Muscle of back (tissue), 11 donors: Measurements from ENCODE around the gene AK5. TPM values are rescaled to one million over a fixed set of nuclear protein-coding genes. Genes with fewer than 3 reads are reported as not detected.

Experiments used
- DNase-seq, 3 donors: peaks; one replicate each; pipeline versions ENCODE4 v3.0.0 to v3.0.0-alpha.2; 2013
- polyA plus RNA-seq, 10 donors: library from polyadenylated mRNA; unstranded; fragments of 120-200 nt; gene quantifications; one replicate each; pipeline ENCODE4 v1.2.1, GENCODE V29; 2013; ENCODE audit not compliant: insufficient read length in 10 of 10

The AK5 gene
- polyA plus RNA-seq, 10 donors = 5.4 to 10.9 (median 8.9) TPM

DNA sequence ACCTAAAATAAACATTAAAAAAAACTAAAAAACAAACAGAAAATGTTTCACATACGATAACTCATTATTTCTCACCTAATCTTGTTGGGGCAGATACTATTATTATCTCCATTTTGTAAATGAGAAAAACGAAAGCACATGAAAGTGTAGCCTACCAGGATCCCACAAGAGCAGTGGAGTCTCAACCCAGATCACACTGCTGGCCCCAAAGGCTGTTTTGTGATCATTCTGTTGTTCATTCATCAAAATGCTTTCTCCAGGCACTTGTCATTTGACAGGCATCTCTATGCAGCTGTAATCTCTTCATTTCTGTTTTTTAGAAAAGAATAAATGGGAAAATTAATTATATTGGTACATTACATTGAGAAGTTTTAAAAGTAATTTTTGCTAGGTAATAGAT is 67.5 kb downstream of the AK5 start:
- DNase-seq = no peak

DNA sequence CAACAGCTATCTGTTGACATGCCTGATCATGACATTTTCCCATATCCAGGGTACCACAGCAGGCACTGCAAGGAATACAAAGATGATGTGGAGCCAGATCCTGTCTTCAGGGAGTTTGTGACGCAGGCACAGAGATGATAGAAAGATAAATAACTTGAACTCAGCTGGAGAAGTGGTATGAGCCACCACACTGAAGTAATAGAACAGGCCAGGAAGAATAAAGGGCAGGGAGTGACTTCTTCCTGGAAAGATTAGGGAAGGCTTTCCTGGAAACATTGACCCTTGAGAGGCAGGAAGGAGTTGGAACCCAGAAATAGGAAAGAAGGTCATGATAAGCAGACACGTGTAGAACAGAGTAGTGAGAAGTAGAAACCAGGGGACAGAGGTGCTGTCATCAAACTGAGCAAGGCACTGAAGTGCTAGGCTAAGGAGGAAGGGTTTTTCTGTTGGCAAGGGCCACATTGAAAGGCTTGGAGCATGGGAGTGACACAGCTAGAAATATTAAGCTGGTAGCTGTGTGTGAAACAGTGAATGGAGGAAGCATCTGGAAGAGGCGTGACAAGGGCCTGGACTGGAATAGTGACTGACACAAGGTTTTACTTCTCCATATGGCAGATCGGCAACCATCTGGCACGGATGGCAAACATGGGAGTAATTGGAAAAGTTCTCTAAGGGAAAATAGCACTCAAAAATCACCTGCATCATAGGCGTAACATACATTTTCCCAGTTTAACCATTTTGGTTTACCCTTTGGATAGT is 68.4 kb downstream of the AK5 start:
- no peak for DNase-seq

DNA sequence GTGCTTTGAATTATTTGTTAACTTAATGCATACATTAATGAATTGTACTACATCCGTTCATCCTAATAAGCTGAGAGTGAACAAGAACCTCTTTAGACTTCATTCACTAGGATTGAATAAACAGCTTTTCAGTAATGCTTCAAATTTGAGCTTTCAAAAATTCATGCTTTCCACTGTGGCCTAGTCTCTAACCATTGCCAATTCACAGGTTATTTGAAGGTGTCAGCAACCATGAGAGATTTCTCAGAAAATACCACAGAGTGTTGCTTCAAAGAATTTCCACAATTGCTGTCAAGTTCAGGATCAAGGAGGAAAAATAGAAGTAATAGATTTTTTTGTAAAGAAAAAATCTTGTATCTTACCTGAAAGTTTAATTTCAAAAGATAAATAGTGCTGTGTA is 72.7 kb downstream of the AK5 start:
- no peak for DNase-seq

- DNase-seq = no peak
Observed at GRCh38 chr1:77355010-77355409, 73.2 kb downstream of the AK5 start.

DNA sequence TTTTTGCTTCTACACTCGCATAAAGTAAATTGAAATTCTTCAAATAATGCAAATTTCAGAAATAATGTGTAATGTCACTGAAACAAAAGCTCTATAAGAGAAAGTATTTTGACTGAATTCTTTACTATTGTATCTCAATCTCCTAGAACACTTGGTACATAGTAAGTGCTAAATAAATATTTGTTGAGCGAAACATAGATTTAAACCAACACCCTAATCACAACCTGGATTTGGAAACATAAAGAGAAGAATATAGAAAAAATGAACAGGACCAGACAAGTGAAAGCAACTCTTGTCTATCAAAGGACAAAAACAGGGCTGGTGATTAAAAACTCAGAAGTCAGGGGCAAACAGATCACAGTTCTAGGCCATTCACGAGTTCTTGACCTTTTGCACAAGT is 74.3 kb downstream of the AK5 start:
- no peak for DNase-seq

GRCh38 chr1:77360256-77360655 is 78.4 kb downstream of the AK5 start:
- DNase-seq = no peak

GRCh38 chr1:77361621-77362020 is 79.8 kb downstream of the AK5 start:
- no peak for DNase-seq

DNA sequence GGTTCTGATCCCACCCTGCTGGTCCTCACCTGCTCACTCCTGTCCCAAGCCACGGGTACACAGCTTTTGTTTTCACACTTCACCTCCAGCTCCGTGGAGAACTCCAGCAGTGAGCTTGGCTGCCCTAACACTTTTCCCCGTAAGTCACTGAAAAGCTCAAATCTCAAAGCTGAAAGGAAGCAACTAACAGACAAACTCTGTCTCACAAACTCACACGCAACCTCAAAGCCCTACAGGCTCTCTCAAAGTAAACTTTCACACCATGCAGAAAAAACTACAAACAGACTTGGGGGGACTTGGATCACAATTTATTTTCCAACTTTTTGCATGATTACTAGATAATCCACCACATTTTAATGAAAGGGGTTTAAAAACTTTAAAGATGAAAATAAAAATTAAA is 88.3 kb downstream of the AK5 start:
- no peak for DNase-seq

DNA sequence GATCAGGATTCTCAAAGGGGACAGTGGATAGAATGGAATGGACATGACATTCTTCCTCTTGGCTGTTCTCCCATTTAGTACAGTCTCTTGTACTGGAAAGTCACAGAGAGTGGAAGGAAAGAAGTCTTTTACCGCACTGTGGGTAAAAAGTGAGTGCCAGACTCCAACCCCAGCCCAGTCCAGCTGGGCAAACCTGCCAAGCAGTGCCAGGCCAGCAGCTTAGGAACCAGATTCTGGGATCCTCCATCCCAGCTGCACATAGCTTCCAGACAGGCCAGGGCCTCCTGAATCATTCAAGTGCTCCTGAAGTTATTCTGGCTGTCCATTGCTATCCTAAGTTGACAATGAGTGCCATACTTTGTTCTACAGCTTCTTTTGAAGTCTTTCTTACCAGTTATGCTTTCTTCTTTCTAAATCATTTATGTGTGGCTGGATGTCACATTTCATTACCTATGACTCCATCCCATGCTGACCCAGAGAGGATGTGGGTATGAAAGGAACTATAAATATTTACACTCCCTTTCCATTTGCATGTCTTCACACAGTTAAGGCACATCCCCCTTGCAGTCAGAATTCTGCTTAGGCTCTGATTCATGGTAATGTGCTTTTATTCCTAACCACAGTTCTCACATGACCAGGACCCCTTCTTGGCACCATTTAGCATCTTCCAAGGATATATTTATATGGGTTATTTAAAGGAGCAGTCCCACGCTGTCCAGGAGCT is 88.9 kb downstream of the AK5 start:
- DNase-seq = peak in 1 of 3 donors; percentile 92

DNA sequence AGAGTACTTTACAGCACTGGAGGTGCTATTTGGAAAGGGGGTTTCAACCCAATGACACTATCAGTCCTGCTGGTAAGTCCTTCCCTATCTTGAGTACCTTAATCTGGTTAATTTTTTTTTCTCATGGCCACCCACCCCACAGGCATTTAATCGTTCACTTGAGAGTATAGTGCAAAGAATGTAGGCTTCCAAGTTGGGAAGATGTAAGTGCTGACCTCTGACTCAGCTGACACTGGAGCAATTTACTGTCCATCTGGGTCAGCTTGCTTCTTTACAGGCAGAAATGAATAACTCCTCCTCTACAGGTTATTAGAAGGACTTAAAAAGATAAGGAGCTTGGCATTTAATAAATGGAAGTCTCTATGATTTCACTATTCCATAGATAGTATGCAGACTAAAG is 89.6 kb downstream of the AK5 start:
- DNase-seq = no peak

GRCh38 chr1:77373702-77374101 is 91.9 kb downstream of the AK5 start:
- no peak for DNase-seq

DNA sequence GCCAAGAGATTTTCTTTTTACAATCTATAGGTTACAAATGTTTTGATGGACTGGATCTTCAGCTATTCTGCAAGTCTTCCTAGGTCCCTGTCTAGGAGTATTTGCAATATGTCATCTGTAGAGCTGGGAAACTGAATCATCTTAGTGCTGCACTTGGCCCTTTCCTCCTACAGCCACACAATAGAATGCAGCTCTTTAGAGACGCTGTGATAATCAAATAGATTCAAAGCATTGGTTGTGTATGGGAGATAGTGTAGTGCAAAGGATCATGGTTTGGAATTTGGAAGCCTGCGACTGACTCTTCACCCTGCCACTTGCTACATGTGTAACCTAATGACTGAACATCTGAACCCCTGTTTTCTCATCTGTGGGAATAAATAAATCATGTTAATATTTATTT is 93.7 kb downstream of the AK5 start:
- DNase-seq = no peak

DNA sequence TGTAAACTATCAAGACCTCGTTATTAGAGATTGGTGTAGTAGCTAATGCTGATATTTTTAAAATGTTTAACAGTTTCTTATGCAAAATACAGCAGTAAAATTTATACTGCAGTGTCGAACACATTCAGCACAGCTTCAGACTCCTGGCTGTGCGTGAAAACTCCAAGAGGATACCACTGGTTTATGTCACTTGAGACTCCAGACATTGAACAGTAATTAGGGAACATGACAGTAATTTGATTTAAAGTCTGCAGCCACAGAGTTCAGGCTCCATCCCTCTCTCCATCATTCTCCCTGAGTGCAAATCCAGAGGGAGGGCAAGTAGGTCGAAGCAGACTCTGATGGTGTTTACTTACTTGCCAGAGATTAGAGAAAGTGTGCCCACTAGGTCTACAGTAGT is 94.2 kb downstream of the AK5 start:
- DNase-seq = no peak

DNA sequence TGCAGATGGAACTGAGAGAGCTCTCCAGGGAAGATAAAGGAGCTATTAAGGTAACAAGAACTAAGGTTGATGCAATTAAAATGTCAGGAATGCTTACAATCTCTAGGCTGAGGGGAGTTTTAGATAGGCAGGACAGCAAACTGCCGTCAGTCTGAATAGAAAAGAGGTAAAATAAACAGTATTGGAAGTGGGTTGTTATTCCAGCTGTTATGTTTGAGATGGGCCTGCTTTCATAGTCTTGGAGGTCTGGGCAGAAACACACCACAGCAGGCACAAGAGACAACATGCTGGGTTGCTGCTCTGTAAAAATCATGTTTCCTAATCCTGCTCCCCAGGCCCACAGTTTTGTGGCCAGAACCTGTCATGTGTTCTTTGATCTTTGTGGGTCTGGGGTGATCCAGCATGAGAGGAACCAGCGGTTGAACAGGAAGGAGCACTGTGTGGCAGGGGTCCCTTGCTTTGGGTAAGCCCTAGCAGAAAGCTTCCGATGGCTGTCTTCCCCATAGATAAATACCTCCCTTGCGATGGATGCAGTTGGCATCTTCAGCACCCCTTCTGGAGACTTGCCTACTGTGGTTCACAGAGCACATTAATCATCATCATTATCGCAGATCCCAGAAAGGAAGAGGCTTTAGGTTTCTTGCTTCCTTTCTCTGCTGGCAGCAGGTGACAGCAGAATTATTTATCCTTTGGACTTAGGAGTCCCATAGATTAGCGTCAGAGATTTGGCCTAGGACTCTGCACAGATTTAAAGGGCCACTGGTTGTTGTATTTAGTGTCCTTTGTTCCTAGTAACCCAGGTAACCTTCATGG is 97.1 kb downstream of the AK5 start:
- DNase-seq = no peak

- DNase-seq = no peak
Observed at GRCh38 chr1:77382366-77382765, 100.5 kb downstream of the AK5 start.

- no peak for DNase-seq
Observed at GRCh38 chr1:77383236-77383635, 101.4 kb downstream of the AK5 start.

DNA sequence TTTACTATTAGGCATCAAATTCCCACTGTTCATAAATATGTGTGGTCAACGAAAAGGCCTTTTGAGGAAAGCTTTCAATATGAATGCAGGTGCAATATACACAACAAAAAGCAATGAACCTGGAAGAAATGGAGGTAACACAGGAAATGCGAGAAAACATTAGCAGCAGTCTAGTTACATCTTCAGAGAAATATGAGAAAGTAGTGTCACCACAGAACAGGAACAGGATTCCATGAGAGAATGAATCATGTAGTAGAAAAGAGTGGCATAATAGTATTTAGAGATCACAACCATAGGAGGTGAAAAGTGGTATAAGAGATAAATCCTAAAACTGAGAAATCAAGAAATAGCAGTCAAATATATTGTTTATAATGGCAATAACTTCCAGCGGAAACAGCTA is 103.7 kb downstream of the AK5 start:
- no peak for DNase-seq

DNA sequence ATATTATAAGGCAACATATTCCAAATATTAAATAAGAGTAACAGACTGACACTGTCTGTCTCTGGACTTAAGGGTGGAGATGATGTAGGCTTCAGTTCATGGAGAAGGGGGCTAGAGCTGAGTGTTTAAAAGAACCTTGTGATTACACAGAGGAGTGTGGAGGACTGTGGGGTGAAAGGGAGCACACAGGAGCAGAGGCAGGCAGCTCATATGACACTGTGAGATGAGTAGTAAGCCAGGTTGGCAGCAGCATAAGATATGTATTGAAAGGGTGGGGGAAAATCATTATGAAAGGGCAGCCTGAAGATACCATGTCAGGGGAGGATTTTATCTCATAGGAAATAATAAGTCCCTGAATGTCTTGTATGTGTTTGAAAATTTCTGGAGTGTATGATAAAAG is 104.5 kb downstream of the AK5 start:
- no peak for DNase-seq

GRCh38 chr1:77387553-77387952 is 105.7 kb downstream of the AK5 start:
- no peak for DNase-seq

GRCh38 chr1:77388661-77389060 is 106.8 kb downstream of the AK5 start:
- DNase-seq = no peak

DNA sequence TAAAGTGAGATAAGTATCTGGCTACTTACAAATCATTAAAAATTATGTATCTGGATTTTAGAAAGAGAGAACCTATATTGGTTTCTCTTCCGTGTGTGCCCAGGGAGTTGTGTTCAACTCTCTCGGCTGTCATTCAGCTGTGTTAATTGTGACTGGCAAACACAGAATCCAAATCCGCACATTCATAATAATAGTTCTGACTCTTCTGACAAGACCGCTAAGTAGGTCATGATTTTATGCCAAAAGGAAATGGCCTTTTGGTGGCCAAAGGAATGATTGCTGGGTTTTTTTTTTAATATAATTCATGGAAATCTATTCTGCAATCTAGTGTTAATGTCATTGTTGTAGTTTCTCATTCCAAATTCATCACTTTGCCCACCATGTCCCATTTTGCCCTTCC is 110.7 kb downstream of the AK5 start:
- DNase-seq = no peak

- peak in 1 of 3 donors; percentile 44 for DNase-seq
Observed at GRCh38 chr1:77394166-77394565, 112.3 kb downstream of the AK5 start.

GRCh38 chr1:77395051-77395450 is 113.2 kb downstream of the AK5 start:
- DNase-seq = no peak
